ENCODE results near the gene ARID1B. TPM values are rescaled to one million over a fixed set of nuclear protein-coding genes. Genes with fewer than 3 reads are reported as not detected.

ARID1B gene
- total RNA-seq, 2 donors from 2014 or later, result 74.0 to 110 TPM

- H3K27me3 Mint-ChIP-seq (ENCODE audit: insufficient read depth), result no peaks in the 10 kb centered on the region
- H3K27ac Mint-ChIP-seq, result no peak overlapping the region
- Histone ChIP-seq H3K36me3 (ENCODE audit: control insufficient read depth, insufficient read depth, low read length) (peaks cover 3% of the 10 kb centered on the region), H3K9ac (ENCODE audit: extremely low read depth, low read length, poor library complexity, severe bottlenecking) (peak overlapping the region; percentile 69), H3K27ac (ENCODE audit: low read depth, low read length) (no peak overlapping the region), H3K27me3 (ENCODE audit: control insufficient read depth, insufficient read depth, low read length, poor library complexity, severe bottlenecking) (no peaks in the 10 kb centered on the region), H3K9me3 (ENCODE audit: control insufficient read depth, low read length) (no peaks in the 10 kb centered on the region), H3K4me1 (ENCODE audit: control insufficient read depth, insufficient read depth, low read length) (peaks cover 2% of the 10 kb centered on the region), H3K4me3 (ENCODE audit: low read length) (peak overlapping the region; percentile 84)
- WGBS, 2 experiments (ENCODE audit: insufficient coverage in 1 of 2, insufficient read length in 1 of 2), result 48 to 70% methylated on average over 4 to 7 of the region's 8 CpGs
- no peak for DNase-seq
- no peaks in the 10 kb centered on the region for H3K9me3 Mint-ChIP-seq
- TF ChIP-seq CTCF (conservative IDR thresholded peaks at IDR 0.05), result no peak
- peaks cover 7% of the 10 kb centered on the region for H3K36me3 Mint-ChIP-seq (ENCODE audit: low read depth)
- peak overlapping the region; percentile 92 for H3K4me3 Mint-ChIP-seq
- peaks cover 42% of the 10 kb centered on the region for H3K4me1 Mint-ChIP-seq
Measured at GRCh38 chr6:156780962-156781853, 4.0 kb downstream of the ARID1B start.

GRCh38 chr6:156781861-156782631 lies 4.9 kb downstream of the ARID1B start:
- Histone ChIP-seq H3K9me3 (ENCODE audit: control insufficient read depth, low read length) (no peaks in the 10 kb centered on the region), H3K36me3 (ENCODE audit: control insufficient read depth, insufficient read depth, low read length) (peaks cover 3% of the 10 kb centered on the region), H3K9ac (ENCODE audit: extremely low read depth, low read length, poor library complexity, severe bottlenecking) (peak overlapping the region; percentile 69), H3K4me1 (ENCODE audit: control insufficient read depth, insufficient read depth, low read length) (peaks cover 2% of the 10 kb centered on the region), H3K27me3 (ENCODE audit: control insufficient read depth, insufficient read depth, low read length, poor library complexity, severe bottlenecking) (no peaks in the 10 kb centered on the region), H3K4me3 (ENCODE audit: low read length) (peak overlapping the region; percentile 84), H3K27ac (ENCODE audit: low read depth, low read length) (no peak overlapping the region)
- Mint-ChIP-seq H3K36me3 (ENCODE audit: low read depth) (peaks cover 7% of the 10 kb centered on the region), H3K27me3 (ENCODE audit: insufficient read depth) (no peaks in the 10 kb centered on the region), H3K9me3 (no peaks in the 10 kb centered on the region), H3K27ac (no peak overlapping the region), H3K4me3 (peak overlapping the region; percentile 92), H3K4me1 (peaks cover 42% of the 10 kb centered on the region)
- 59 to 85% methylated on average over 3 to 8 of the region's 8 CpGs for WGBS, 2 experiments (ENCODE audit: insufficient coverage in 1 of 2, insufficient read length in 1 of 2)
- TF ChIP-seq CTCF (conservative IDR thresholded peaks at IDR 0.05), result no peak
- DNase-seq, result no peak

- H3K4me3 ChIP-seq (ENCODE audit: low read length), result peak overlapping the region; percentile 84
- Mint-ChIP-seq H3K27ac (no peak overlapping the region), H3K27me3 (ENCODE audit: insufficient read depth) (no peaks in the 10 kb centered on the region), H3K4me3 (peak overlapping the region; percentile 92), H3K9me3 (no peaks in the 10 kb centered on the region), H3K4me1 (peaks cover 45% of the 10 kb centered on the region), H3K36me3 (ENCODE audit: low read depth) (peaks cover 7% of the 10 kb centered on the region)
- TF ChIP-seq CTCF (conservative IDR thresholded peaks at IDR 0.05), result no peak
- 21 to 33% methylated on average over 1 of the region's 2 CpGs for WGBS, 2 experiments (ENCODE audit: insufficient coverage in 1 of 2, insufficient read length in 1 of 2)
- peaks cover 3% of the 10 kb centered on the region for H3K36me3 ChIP-seq (ENCODE audit: control insufficient read depth, insufficient read depth, low read length)
- H3K27me3 ChIP-seq (ENCODE audit: control insufficient read depth, insufficient read depth, low read length, poor library complexity, severe bottlenecking), result no peaks in the 10 kb centered on the region
- no peak for DNase-seq
- peaks cover 2% of the 10 kb centered on the region for H3K4me1 ChIP-seq (ENCODE audit: control insufficient read depth, insufficient read depth, low read length)
- no peaks in the 10 kb centered on the region for H3K9me3 ChIP-seq (ENCODE audit: control insufficient read depth, low read length)
- H3K27ac ChIP-seq (ENCODE audit: low read depth, low read length), result no peak overlapping the region
- H3K9ac ChIP-seq (ENCODE audit: extremely low read depth, low read length, poor library complexity, severe bottlenecking), result no peak overlapping the region
Measured at GRCh38 chr6:156782691-156783320, 5.6 kb downstream of the ARID1B start.

All from endodermal cell (in vitro differentiated cells).